RWPE1 (cell line): ENCODE results near the gene EYA2.

ENCODE experiments used
- CTCF ChIA-PET: fragments of 350-600 bp; sonication (Branson Sonifier 250); formaldehyde crosslinking; extraction: SDS; loops from one replicate; lab custom pipeline; 2021; lab: Yijun Ruan, JAX
- POLR2A ChIA-PET: fragments of 400-600 bp; formaldehyde crosslinking; extraction: SDS; loops from one replicate; lab custom pipeline; 2020; ENCODE audit warnings: antibody characterized with exemption; ENCODE audit not compliant: low non-redundant PET; lab: Yijun Ruan, JAX
- DNase-seq: peaks from one replicate; pipeline ENCODE4 v3.0.0; 2012; ENCODE audit warnings: low spot score
- H3K27ac ChIP-seq: fragments of 450-650 bp; 2 replicates; pipeline ENCODE4 v1.5.1; 2017
- TF ChIP-seq, protein P1 (sequence below): fragments of 450-650 bp; conservative IDR thresholded peaks from 2 replicates; pipeline ENCODE4 v1.5.1; 2017; ENCODE audit warnings: low read depth, mild to moderate bottlenecking

Gene EYA2

DNA sequence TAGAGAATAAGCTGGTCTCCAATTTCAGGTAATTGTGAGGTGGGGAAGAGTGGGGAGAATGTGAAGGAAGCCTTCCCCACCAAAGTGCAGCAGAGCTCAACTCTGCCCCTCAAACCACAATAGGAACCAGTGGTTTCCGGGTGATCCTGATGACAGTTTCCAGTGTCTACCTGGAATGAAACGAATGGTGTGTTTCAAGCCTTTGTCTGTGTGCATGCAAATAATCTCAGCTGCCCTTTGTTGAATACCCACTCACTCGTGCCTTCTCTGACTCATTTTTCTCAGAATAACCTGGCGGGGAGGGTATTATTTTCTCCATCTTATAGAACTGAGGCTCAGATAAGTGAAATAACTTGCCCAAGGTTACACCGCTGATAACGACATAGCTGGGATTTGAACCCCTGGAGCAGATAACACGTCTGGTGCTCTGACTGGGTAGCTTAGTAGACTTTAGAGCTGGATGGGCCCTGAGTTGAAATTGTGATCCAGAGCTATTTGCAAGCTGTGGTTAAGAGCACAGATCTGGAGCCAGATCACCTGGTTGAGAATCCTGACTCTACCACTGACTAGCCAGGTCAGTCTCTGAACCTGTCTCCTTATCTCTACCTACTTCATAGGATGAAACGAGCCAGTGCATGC, 85.1 kb downstream of the EYA2 start:
- ChIA-PET POLR2A (no interaction called here), CTCF (no interaction called here)
- no peak for DNase-seq
- H3K27ac ChIP-seq: no peak overlapping the region
- TF ChIP-seq, protein P1, sequence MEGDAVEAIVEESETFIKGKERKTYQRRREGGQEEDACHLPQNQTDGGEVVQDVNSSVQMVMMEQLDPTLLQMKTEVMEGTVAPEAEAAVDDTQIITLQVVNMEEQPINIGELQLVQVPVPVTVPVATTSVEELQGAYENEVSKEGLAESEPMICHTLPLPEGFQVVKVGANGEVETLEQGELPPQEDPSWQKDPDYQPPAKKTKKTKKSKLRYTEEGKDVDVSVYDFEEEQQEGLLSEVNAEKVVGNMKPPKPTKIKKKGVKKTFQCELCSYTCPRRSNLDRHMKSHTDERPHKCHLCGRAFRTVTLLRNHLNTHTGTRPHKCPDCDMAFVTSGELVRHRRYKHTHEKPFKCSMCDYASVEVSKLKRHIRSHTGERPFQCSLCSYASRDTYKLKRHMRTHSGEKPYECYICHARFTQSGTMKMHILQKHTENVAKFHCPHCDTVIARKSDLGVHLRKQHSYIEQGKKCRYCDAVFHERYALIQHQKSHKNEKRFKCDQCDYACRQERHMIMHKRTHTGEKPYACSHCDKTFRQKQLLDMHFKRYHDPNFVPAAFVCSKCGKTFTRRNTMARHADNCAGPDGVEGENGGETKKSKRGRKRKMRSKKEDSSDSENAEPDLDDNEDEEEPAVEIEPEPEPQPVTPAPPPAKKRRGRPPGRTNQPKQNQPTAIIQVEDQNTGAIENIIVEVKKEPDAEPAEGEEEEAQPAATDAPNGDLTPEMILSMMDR: no peak

DNA sequence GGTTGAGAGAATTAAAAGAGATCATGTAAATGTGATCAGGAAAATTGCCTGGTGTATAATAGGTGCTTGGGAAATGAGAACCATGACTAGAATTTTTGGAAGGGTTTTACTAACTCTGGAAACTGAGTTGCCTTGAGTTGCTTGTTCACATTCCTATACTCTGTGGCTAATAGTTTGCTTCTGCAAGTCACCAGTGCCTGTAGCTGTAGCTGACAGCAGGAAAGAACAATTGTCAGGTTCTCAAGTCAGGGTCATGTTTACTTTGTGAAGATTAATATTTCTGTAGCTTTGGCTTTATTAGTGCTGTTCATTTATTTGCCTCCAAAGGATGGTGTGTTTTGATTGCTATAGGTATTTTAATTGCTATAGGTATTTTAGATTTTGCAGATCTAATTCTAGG, 86.5 kb downstream of the EYA2 start:
- H3K27ac ChIP-seq: no peak overlapping the region
- ChIA-PET POLR2A (no interaction called here), CTCF (interaction anchor here (0.6 kb wide), 1 partner anchor 628 kb away, joined by 3 read pairs; no protein-coding TSS in a partner anchor)
- no peak for DNase-seq
- TF ChIP-seq, protein P1: no peak

DNA sequence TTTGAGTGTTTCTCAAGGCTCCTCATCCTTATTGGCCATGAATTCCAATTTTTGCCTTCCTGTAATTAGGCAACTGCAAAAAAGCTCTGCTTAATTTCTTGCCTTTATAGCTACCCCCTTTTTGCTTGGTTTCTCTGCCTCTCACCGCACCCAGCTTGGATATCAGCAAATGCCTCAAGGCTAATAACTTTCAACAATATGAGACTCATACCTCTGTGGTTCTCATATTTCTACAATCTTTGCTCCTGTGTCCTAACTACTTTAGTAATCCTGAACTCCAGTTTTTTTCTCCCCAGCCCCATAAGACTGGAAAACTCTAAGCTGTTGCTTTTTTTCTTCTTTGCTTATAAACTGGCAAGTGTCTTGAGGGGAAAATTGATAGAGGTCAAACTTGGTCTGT, 88.8 kb downstream of the EYA2 start:
- H3K27ac ChIP-seq: no peak overlapping the region
- POLR2A ChIA-PET: no interaction called here
- CTCF ChIA-PET: interaction anchor here (0.5 to 0.6 kb wide), 2 partner anchors 107 to 226 kb away, joined by 3 to 4 read pairs; no protein-coding TSS in a partner anchor
- TF ChIP-seq, protein P1: no peak
- DNase-seq: no peak

DNA sequence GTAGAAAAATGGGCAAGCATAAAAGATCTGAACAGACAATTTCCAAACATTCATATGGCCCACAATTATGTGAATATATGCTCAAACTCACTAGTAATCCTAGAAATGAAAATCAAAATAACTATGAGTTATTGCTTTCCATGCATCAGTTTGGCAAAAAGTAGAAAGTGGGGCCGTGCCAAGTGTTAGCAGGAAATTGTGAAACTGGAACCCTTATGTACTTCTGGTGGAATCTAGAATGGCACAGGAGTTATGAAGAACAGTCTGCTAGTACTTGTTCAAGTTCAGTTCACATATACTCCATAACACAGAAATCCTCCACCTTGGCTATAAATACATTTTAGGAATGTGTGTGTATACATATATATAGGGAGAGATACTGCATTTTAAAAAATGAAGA, 89.8 kb downstream of the EYA2 start:
- ChIA-PET POLR2A (no interaction called here), CTCF (no interaction called here)
- H3K27ac ChIP-seq: no peak overlapping the region
- TF ChIP-seq, protein P1: no peak
- no peak for DNase-seq

DNA sequence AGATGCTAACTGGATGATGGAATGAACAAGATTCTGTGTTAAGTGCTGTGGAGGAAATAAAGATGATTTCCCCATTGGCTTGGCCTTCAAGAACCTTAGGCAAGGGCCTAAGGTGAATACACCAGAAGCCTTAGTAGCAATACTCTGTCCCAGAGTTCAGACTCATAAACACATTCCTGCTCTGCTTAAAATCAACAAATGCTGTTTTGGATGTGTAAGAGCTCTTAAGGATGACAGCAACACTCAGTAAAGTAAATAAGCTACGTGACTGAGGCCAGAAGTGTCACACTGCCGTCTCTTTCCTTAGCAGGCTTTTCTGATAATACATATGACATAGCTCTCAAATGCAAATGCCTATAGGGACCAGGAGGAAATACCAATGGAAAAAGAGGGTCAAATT, 90.6 kb downstream of the EYA2 start:
- TF ChIP-seq, protein P1: no peak
- H3K27ac ChIP-seq: no peak overlapping the region
- no peak for DNase-seq
- ChIA-PET POLR2A (no interaction called here), CTCF (no interaction called here)

DNA sequence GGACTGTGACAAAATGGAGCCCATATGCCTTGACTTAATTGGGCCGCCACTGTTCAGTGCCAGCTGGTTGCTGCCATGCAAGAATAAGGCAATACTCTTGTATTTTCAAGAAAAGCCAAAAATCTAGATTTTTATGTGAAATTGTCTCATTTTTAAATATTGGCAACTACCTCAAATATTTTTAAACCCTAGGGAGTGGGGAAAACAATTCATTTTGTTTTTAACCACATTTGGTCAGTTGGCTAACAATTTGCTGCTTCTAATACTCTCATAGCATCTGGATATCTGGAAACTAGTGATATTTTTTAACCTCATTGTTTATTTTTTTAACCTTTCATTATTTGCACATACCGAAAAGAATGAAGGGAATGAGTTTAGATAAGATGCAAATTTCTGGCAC, 91.0 kb downstream of the EYA2 start:
- H3K27ac ChIP-seq: no peak overlapping the region
- CTCF ChIA-PET: no interaction called here
- TF ChIP-seq, protein P1: no peak
- DNase-seq: no peak
- POLR2A ChIA-PET: no interaction called here

DNA sequence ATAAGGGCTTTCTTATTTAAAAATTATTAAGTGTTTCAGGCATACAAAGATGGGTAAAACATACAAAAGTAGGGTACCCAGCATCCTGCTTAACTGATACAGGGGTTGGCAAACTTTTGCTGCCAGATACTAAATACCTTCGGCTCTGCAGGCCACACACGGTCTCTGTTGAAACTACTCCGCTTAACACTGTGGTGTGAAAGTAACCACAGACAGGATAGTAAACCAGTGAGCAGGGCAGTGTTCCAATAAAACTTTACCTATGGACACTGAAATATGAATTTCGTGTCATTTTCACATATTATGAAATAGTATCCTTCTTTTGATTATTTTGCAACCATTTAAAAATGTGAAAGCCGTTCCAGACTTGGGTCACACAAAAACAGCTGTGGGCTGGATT, 92.4 kb downstream of the EYA2 start:
- ChIA-PET CTCF (no interaction called here), POLR2A (no interaction called here)
- no peak for DNase-seq
- TF ChIP-seq, protein P1: no peak
- H3K27ac ChIP-seq: no peak overlapping the region
